ENCODE data around the gene C6orf52. TPM values are rescaled to one million over a fixed set of nuclear protein-coding genes. Genes with fewer than 3 reads are reported as not detected.

Gene C6orf52
- total and polyA plus RNA-seq, 9 of the 15 experiments (the other 6 are each of a cell fraction or from before 2014, with no cell fraction given): 6.7 to 37.0 (median 11.1) TPM

DNA sequence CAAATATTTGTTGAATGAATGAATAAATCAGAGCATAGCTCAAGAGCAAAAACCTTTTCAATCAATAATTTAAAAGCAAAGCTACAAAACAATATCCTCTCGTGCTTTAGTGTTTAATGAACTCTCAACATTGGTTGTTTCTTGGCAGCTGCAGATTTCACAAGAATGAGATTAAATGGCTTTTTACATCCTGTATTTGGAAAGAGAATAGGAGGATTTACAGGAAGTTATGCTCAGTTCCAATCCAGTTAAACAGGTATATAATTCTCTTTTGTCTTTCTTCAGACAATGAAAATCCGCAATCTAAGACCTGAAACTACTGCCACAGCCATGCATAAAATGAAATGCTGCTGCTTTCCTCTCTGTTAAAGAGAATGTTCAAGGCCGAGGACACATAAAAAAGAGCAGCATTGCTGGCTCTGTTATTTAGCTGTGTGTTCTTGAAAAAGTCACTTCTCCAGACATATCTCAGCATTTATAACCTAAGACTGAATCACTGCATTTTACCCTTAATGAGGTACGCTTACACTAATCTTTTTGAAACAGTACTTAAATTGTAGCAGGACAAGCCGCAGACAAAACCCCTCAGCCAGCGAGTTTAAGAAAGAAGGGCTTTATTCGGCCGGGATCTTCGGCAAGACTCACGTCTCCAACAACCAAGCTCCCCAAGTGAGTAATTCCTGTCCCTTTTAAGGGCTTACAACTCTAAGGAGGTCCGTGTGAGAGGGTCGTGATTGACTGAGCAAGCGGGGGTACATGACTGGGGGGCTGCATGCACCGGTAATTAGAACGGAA, 3.6 kb downstream of the C6orf52 start:
- in situ Hi-C loops (cut with MboI): no loop called here
- H2AFZ ChIP-seq (ENCODE audit: low read depth, low read length): no peak overlapping the region
- H3K36me3 ChIP-seq (ENCODE audit: control insufficient read depth, insufficient read depth, low read length): no peaks in the 10 kb centered on the region; the same call in 2 of the 3 replicates
- no TSS peak for BruUV-seq (replicated peaks)
- FAIRE-seq: no peak
- POLR2A ChIA-PET: interaction anchor here (0.6 to 1.0 kb wide), 2 partner anchors 29 to 31 kb away, joined by 3 read pairs; no protein-coding TSS in a partner anchor
- H3K9ac ChIP-seq (ENCODE audit: insufficient read depth in 1 of 2, low read depth in 2 of 2, low read length in 2 of 2): no peak overlapping the region
- ATAC-seq: no peak
- H3K4me3 ChIP-seq: no peak overlapping the region
- H4K20me1 ChIP-seq (replicated peaks; ENCODE audit: control insufficient read depth, insufficient read depth, low read length): no peaks in the 10 kb centered on the region
- peaks cover 3% of the 10 kb centered on the region; the same call in 1 of the 2 replicates for H3K9me3 ChIP-seq (replicated peaks; ENCODE audit: control insufficient read depth, insufficient read depth, low read depth, low read length)
- H3K4me1 ChIP-seq (replicated peaks in 1 of 2; ENCODE audit: control insufficient read depth in 2 of 2, insufficient read depth in 2 of 2, low read length in 2 of 2): peaks cover 5% of the 10 kb centered on the region in 2 experiments; a peak in 3 of 5 replicates
- CTCF ChIA-PET (ENCODE audit: low intra/inter-chr PET ratio): no interaction called here
- intact Hi-C loops (cut with micrococcal nuclease): loop anchor here (5.0 kb wide), 1 partner anchor 111 kb away; no protein-coding TSS in a partner anchor
- no peak overlapping the region for H3K27ac ChIP-seq (ENCODE audit: extremely low read depth, low read depth, low read length)
- WGBS (ENCODE audit: insufficient coverage, low coverage, missing lambda C conversion rate): 76% methylated on average over 15 of the region's 15 CpGs
- no peak for DNase-seq (ENCODE audit: extremely low read depth in 1 of 4, low spot score in 3 of 4)
- H3K79me2 ChIP-seq (ENCODE audit: control insufficient read depth, insufficient read depth, low read length): peaks cover 31% of the 10 kb centered on the region
- H3K27me3 ChIP-seq (ENCODE audit: control insufficient read depth in 2 of 2, insufficient read depth in 2 of 2, low read length in 2 of 2): no peaks in the 10 kb centered on the region
- H3K4me2 ChIP-seq (ENCODE audit: insufficient read depth, low read length): no peak overlapping the region
- H3K9me1 ChIP-seq (ENCODE audit: control insufficient read depth, insufficient read depth, low read length): no peaks in the 10 kb centered on the region
- TF ChIP-seq, protein P1, sequence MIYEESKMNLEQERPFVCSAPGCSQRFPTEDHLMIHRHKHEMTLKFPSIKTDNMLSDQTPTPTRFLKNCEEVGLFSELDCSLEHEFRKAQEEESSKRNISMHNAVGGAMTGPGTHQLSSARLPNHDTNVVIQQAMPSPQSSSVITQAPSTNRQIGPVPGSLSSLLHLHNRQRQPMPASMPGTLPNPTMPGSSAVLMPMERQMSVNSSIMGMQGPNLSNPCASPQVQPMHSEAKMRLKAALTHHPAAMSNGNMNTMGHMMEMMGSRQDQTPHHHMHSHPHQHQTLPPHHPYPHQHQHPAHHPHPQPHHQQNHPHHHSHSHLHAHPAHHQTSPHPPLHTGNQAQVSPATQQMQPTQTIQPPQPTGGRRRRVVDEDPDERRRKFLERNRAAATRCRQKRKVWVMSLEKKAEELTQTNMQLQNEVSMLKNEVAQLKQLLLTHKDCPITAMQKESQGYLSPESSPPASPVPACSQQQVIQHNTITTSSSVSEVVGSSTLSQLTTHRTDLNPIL (CRISPR knock-in tag; IDR thresholded peaks at IDR 0.05): no peak
- TF ChIP-seq MED1 (CRISPR knock-in tag; IDR thresholded peaks at IDR 0.05; ENCODE audit: borderline replicate concordance): no peak
- TF ChIP-seq KAT2B (IDR thresholded peaks at IDR 0.05; ENCODE audit: low read depth, low read length): no peak
- TF ChIP-seq NCOR1 (IDR thresholded peaks at IDR 0.05): no peak
- no peak for TF ChIP-seq ZNF830 (CRISPR knock-in tag; IDR thresholded peaks at IDR 0.05)
- TF ChIP-seq RUNX1 (IDR thresholded peaks at IDR 0.05; ENCODE audit: low read depth): no peak
- TF ChIP-seq, protein P2, sequence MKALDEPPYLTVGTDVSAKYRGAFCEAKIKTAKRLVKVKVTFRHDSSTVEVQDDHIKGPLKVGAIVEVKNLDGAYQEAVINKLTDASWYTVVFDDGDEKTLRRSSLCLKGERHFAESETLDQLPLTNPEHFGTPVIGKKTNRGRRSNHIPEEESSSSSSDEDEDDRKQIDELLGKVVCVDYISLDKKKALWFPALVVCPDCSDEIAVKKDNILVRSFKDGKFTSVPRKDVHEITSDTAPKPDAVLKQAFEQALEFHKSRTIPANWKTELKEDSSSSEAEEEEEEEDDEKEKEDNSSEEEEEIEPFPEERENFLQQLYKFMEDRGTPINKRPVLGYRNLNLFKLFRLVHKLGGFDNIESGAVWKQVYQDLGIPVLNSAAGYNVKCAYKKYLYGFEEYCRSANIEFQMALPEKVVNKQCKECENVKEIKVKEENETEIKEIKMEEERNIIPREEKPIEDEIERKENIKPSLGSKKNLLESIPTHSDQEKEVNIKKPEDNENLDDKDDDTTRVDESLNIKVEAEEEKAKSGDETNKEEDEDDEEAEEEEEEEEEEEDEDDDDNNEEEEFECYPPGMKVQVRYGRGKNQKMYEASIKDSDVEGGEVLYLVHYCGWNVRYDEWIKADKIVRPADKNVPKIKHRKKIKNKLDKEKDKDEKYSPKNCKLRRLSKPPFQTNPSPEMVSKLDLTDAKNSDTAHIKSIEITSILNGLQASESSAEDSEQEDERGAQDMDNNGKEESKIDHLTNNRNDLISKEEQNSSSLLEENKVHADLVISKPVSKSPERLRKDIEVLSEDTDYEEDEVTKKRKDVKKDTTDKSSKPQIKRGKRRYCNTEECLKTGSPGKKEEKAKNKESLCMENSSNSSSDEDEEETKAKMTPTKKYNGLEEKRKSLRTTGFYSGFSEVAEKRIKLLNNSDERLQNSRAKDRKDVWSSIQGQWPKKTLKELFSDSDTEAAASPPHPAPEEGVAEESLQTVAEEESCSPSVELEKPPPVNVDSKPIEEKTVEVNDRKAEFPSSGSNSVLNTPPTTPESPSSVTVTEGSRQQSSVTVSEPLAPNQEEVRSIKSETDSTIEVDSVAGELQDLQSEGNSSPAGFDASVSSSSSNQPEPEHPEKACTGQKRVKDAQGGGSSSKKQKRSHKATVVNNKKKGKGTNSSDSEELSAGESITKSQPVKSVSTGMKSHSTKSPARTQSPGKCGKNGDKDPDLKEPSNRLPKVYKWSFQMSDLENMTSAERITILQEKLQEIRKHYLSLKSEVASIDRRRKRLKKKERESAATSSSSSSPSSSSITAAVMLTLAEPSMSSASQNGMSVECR (CRISPR knock-in tag; IDR thresholded peaks at IDR 0.05): no peak
- TF ChIP-seq POLR2AphosphoS2 (IDR thresholded peaks at IDR 0.05; ENCODE audit: low read length): no peak
- TF ChIP-seq, protein P3, sequence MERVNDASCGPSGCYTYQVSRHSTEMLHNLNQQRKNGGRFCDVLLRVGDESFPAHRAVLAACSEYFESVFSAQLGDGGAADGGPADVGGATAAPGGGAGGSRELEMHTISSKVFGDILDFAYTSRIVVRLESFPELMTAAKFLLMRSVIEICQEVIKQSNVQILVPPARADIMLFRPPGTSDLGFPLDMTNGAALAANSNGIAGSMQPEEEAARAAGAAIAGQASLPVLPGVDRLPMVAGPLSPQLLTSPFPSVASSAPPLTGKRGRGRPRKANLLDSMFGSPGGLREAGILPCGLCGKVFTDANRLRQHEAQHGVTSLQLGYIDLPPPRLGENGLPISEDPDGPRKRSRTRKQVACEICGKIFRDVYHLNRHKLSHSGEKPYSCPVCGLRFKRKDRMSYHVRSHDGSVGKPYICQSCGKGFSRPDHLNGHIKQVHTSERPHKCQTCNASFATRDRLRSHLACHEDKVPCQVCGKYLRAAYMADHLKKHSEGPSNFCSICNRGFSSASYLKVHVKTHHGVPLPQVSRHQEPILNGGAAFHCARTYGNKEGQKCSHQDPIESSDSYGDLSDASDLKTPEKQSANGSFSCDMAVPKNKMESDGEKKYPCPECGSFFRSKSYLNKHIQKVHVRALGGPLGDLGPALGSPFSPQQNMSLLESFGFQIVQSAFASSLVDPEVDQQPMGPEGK (CRISPR knock-in tag; IDR thresholded peaks at IDR 0.05; ENCODE audit: borderline replicate concordance): no peak
- no peak for TF ChIP-seq RBM14 (IDR thresholded peaks at IDR 0.05; ENCODE audit: borderline replicate concordance, insufficient read depth, low read depth, low read length)
- TF ChIP-seq, protein P4, sequence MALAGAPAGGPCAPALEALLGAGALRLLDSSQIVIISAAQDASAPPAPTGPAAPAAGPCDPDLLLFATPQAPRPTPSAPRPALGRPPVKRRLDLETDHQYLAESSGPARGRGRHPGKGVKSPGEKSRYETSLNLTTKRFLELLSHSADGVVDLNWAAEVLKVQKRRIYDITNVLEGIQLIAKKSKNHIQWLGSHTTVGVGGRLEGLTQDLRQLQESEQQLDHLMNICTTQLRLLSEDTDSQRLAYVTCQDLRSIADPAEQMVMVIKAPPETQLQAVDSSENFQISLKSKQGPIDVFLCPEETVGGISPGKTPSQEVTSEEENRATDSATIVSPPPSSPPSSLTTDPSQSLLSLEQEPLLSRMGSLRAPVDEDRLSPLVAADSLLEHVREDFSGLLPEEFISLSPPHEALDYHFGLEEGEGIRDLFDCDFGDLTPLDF (CRISPR knock-in tag; IDR thresholded peaks at IDR 0.05): no peak
- no peak for TF ChIP-seq ZNF589 (CRISPR knock-in tag; IDR thresholded peaks at IDR 0.05; ENCODE audit: low read depth)
